GDM1 (cell line): Measurements from ENCODE around the gene NHLRC4.
"Not testable (repeated sequence)": the region's sequence is repeated elsewhere in the genome, so short reads cannot be mapped to it uniquely, and the experiment has no call there.

ENCODE experiments used
- DNase-seq: peaks from one replicate; lab custom pipeline; 2025; lab: John Stamatoyannopoulos, UW

The NHLRC4 gene

GRCh38 chr16:597655-598054 lies 30.9 kb downstream of the NHLRC4 start:
- not testable (repeated sequence) for DNase-seq

GRCh38 chr16:598823-599739 lies 32.3 kb downstream of the NHLRC4 start:
- no peak for DNase-seq

GRCh38 chr16:600781-601180 lies 34.0 kb downstream of the NHLRC4 start:
- no peak for DNase-seq

- no peak for DNase-seq
These were observed 37.1 kb downstream of the NHLRC4 start for GRCh38 chr16:603933-604332.

GRCh38 chr16:606656-607307 lies 40.0 kb downstream of the NHLRC4 start:
- no peak for DNase-seq

GRCh38 chr16:608019-608418 lies 41.2 kb downstream of the NHLRC4 start:
- no peak for DNase-seq

GRCh38 chr16:609316-609715 lies 42.5 kb downstream of the NHLRC4 start:
- DNase-seq: no peak

- DNase-seq: no peak
These were observed 43.2 kb downstream of the NHLRC4 start for GRCh38 chr16:609984-610383.

DNA sequence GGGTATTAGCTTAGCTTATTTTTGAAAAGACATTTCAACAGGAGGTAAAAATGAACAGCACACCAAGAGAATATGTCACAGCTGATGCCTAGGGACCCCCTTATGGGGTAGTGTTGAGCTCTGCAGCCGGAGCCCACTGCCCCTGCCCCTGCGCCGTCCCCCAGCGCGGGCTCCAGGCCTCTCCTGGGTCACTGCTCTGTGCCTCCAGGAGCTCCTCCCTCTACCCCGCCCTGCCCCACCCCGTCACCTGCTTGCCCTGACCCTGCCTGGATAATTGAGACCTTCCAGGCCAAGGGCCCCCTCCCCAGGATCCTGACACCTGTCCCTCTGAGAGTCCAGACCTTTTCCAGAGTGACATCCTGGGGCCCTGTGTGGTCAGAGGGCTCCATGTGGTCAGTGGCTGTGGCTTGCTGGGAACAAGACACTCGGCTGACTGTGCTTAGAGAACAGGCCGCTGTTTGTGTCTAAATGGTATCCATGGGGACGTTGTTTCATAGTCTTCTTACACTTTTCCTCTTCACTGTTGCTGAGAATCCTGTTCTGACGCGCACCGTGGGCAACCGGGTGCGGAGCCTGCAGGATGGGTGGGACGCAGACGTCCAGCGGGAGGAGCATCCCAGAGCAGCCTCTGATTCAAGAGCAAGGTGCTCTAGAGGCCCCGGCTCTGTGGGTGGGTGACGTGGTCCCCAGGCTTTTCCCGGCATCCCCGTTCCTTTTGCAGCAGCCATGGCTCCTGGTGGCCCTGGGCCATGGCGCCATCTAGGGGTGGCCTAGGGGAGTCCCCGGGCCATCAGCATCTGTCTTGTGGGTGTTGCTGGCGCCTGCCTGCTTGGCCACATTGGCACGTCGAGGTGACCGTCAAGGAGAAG lies 43.9 kb downstream of the NHLRC4 start:
- DNase-seq: peak; percentile 31

DNA sequence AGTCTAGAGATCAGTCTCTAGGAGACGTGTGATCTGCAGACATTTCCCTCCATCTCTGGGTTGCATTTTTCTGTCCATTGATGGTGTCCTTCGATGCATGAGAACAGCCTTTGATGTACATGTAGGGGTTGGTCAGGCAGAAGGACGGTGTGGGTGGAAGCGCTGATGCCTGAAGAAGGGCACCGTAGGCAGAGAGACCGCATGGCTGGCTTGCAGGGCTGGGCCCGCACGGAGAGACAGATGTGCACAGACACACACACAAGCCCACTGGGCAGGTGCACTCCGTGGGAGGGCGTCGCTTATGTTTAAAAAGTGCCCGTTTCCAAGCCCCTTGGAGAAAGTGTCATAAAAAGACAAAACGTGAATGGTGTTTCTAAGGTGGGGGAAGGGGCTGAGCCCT lies 48.3 kb downstream of the NHLRC4 start:
- DNase-seq: no peak

DNA sequence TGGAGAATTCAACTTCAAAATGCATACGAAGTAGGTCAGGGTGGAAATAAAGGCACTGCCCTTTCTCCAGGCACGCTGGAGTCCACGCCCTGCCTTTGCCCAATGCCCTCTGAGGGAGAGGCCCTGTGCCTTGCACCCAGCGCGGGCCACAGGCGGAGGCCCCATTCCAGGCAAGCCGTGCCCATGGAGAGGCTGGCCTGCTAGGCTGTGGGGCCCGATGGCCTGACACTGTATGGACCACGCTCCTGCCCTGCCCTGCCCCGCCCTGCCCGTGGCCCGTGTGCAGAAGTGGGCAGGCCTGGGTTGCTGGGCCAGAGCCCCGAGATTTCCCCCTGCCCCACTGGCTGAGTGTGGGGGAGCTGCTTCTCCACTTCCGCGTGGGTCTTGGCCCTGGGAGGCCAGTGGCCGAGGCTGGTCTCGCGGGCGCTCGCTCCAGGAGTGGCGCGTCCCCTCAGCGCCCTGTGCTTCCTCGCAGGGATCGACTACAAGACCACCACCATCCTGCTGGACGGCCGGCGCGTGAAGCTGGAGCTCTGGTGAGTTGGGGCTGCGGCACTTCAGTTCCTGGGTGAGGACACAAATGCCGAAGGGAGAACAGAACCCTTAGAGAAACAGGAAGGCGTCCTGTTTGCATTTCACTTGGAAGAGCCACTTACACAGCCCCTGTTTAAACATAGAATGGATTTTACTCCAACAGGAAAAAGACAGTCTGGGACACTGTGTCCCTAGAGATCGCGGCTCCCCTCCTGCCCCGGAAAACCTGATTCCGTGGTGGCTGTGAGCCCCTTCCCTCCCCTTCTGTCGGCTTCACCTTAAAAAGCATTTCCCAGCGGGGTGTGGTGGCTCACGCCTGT lies 50.2 kb downstream of the NHLRC4 start:
- no peak for DNase-seq

DNA sequence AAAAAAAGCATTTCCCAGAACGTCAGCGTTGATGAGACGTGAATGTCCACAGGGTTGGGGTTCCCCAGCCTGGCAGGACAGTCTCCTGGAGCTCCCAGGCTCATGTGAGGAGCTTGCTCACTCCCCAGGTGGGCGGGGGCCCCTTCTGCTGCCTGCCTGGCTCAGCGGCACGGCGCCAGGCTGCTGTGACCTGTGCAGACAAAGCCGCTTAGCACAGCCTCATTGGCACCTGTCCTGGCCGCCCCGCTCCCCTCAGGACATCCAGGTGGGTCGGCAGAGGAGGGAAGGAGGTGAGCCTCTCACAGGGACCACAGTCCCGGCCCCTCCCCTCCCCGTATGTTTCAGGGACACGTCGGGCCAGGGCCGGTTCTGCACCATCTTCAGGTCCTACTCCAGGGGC lies 51.0 kb downstream of the NHLRC4 start:
- DNase-seq: no peak
